Stimulated activated effector memory CD8-positive, alpha-beta T cell treated with anti-CD3 and anti-CD28 coated beads, Interleukin-12 subunit alpha, Interleukin-12 subunit beta, amount 100 ng/mL, for 72 hours (primary cell): Measurements from ENCODE around the gene TBC1D22A.
A peak's percentile ranks its signal among the peaks of the same experiment; 100 is the strongest.

ENCODE experiments used
- ATAC-seq: fragments of 150-1000 bp; cut with Tn5 transposase; 2 replicates; pipeline ENCODE4 v1.10.0; 2021
- DNase-seq, 2 donors: peaks; one replicate each; pipeline ENCODE4 v3.0.0; 2021 to 2022; ENCODE audit warnings: low spot score in 2 of 2
- H3K27ac Mint-ChIP-seq: one replicate; pipeline ENCODE4 v1.8.0; 2022; ENCODE audit warnings: mild to moderate bottlenecking, mixed read lengths
- H3K36me3 Mint-ChIP-seq: one replicate; pipeline ENCODE4 v1.8.0; 2022; ENCODE audit warnings: mild to moderate bottlenecking, mixed read lengths
- H3K4me1 Mint-ChIP-seq: one replicate; pipeline ENCODE4 v1.8.0; 2022; ENCODE audit warnings: mixed read lengths
- H3K4me3 Mint-ChIP-seq: one replicate; pipeline ENCODE4 v1.8.0; 2022; ENCODE audit warnings: mild to moderate bottlenecking, mixed read lengths
- H3K9me3 Mint-ChIP-seq: one replicate; pipeline ENCODE4 v1.8.0; 2022; ENCODE audit warnings: mixed read lengths

TBC1D22A gene

DNA sequence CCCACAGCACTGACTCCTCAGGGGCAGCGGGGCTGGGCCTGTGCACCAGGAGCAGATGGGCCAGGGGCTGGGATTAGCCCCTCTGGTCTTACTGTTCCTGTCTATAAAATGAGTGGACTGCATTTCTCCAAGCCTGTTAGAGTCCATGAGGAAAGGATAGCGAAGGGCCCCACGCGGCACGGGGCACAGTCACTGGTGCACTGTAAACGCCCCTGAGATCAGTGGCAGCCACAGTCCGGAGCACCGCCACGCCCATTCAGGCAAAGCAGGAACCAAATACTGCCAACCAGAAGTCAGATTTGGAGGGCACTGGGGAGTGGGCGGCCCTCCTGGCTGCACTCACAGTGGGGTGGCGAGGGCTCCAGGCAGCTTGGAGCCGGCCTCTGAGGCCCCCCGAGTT lies 387.5 kb downstream of the TBC1D22A start:
- Mint-ChIP-seq H3K4me1 (peaks cover 23% of the 10 kb centered on the region), H3K36me3 (peaks cover 11% of the 10 kb centered on the region), H3K4me3 (no peak overlapping the region), H3K9me3 (no peaks in the 10 kb centered on the region), H3K27ac (no peak overlapping the region)
- ATAC-seq, result no peak
- DNase-seq, result no peak

DNA sequence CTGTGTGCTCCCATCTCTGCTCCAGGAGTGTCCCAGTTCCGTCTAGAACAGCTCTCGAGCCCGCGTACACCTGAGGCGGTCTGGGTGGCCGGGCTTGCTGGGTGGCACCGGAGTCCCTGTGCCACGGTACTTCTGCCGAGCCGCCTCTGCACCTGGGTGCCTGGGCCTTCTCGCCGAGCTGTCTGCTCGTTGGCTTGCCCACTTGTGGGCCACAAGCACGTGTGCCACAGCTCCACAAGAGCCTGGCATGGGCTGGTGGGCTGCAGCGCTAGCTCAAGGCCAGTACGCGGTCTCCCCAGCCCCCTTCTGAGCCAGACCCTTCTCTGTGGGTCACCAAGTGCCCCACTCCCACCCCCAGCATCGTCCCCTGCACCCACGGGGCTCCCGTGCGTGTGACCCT lies 388.0 kb downstream of the TBC1D22A start:
- DNase-seq (no peak), ATAC-seq (no peak)
- Mint-ChIP-seq H3K4me1 (peaks cover 23% of the 10 kb centered on the region), H3K27ac (no peak overlapping the region), H3K9me3 (no peaks in the 10 kb centered on the region), H3K36me3 (peaks cover 11% of the 10 kb centered on the region), H3K4me3 (no peak overlapping the region)

DNA sequence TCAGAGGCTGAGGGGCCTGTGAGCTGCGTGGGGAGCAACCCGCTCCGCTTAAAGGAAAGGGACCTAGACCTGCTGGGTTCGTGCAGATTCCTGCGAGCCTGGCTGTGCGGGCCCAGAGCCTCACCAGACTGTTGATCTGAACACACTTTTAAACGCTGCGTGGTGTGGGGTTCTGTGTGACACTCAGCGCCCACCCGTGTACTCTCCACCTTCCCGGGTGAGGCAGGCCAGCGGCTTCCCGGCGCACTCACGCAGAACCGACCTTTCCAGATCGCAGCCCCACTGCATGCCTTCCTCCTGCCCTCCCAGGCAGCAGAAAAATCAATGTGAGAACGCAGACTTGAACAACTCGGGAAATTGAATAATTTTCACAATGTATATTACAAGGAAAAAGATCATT lies 388.6 kb downstream of the TBC1D22A start:
- Mint-ChIP-seq H3K4me1 (peaks cover 23% of the 10 kb centered on the region), H3K9me3 (no peaks in the 10 kb centered on the region), H3K4me3 (no peak overlapping the region), H3K27ac (peak overlapping the region; percentile 26), H3K36me3 (peaks cover 11% of the 10 kb centered on the region)
- ATAC-seq (no peak), DNase-seq (no peak)

DNA sequence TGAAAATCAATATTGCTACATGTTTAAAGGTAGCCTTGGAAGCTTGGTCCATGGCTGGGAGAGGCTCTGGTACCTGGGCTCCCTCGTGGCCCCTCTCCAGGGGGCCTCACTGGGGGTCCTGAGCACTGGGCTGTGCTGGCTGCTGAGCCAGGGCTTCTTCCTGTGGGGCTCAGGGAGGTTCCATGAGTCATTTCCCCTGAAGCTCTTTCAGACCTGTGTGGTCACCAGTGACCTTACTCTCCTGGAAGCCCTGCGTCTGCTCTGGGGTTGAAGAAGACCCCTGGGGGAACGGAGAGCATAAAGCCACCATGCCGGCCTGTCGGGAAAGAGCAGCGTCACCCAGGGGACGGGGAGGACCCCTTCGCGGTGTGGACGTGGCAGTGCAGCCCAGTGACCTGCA lies 389.0 kb downstream of the TBC1D22A start:
- ATAC-seq (peak; percentile 41), DNase-seq (no peak)
- H3K9me3 Mint-ChIP-seq, result no peaks in the 10 kb centered on the region
- H3K4me1 Mint-ChIP-seq, result peaks cover 24% of the 10 kb centered on the region
- peaks cover 11% of the 10 kb centered on the region for H3K36me3 Mint-ChIP-seq
- H3K27ac Mint-ChIP-seq, result peak overlapping the region; percentile 26
- H3K4me3 Mint-ChIP-seq, result no peak overlapping the region

DNA sequence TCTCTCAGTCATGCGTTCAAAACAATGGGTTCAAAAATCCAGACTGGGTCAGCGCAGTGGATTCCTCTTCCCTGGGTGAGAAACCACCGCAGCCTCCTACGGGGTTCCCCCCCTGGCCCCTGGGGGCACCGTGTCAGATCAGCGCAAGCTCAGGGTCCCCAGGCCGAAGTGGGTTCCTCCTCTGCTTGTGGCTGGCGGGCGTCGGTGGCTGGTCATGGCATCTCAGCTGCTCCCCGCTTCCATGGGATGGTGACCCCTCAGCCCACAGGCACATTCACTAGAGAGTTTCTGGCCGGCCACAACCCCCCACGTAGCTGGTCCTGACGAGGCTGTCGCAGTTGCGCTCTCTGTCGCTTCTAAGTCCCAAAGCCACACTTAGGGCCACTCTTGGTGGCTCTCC lies 389.8 kb downstream of the TBC1D22A start:
- H3K9me3 Mint-ChIP-seq, result no peaks in the 10 kb centered on the region
- ATAC-seq, result no peak
- H3K36me3 Mint-ChIP-seq, result peaks cover 11% of the 10 kb centered on the region
- DNase-seq, result no peak
- no peak overlapping the region for H3K4me3 Mint-ChIP-seq
- H3K4me1 Mint-ChIP-seq, result peaks cover 31% of the 10 kb centered on the region
- peak overlapping the region; percentile 26 for H3K27ac Mint-ChIP-seq

DNA sequence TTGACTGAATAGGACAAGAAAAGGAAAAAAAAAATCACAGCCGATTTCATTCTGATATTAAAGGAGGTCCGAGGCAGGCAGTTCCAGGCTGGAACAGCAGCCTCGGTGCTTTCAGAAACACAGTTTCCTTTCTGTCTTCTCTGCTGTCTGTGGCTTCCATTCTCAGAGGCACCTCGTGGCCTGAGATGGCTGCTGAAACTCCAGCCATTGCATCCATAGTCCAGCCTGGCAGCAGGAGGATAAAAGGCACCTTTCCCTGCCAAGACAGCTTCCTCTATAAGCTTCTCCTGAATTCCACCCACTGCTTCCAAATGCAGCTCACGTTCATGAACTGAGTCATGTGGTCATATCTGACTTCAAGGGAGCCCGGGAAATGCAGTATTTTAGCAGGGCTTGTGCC lies 390.5 kb downstream of the TBC1D22A start:
- Mint-ChIP-seq H3K4me3 (no peak overlapping the region), H3K4me1 (peaks cover 31% of the 10 kb centered on the region), H3K9me3 (no peaks in the 10 kb centered on the region), H3K27ac (no peak overlapping the region), H3K36me3 (peaks cover 4% of the 10 kb centered on the region)
- ATAC-seq (no peak), DNase-seq (no peak)

DNA sequence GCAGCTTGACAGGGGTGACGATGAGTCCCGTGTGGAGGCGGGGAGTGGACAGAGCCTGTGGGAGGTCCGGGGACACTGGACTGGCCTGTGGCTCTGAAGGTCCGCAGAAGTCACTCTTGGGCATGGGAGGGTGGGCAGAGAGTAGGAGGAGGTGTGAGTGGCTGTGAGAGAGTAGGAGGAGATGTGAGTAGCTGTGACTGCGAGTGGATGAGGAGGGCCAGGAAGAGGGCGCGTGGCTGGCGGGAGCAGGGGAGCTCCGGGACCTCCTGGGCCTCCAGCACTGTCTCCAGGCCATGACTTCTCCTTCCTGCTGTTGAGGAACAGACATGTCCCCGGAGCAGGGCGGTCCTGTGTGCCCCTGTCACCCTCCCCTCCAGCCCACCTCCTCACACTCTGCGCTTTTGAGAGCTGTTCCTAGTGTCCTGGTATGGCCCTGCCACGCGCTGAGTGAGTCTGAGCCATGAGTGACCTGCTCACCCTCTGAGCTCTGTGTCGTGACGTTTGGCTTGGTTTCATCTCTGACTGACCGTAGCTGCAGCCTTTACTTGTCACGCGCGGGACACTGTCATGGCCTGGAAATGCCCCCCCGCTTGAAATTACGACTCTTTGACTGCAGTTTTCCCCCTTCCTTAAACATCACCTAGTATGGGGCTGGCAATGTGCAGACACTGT lies 391.5 kb downstream of the TBC1D22A start:
- Mint-ChIP-seq H3K9me3 (no peaks in the 10 kb centered on the region), H3K4me1 (peaks cover 31% of the 10 kb centered on the region), H3K4me3 (no peak overlapping the region), H3K27ac (no peak overlapping the region), H3K36me3 (no peaks in the 10 kb centered on the region)
- ATAC-seq (no peak), DNase-seq (no peak)

DNA sequence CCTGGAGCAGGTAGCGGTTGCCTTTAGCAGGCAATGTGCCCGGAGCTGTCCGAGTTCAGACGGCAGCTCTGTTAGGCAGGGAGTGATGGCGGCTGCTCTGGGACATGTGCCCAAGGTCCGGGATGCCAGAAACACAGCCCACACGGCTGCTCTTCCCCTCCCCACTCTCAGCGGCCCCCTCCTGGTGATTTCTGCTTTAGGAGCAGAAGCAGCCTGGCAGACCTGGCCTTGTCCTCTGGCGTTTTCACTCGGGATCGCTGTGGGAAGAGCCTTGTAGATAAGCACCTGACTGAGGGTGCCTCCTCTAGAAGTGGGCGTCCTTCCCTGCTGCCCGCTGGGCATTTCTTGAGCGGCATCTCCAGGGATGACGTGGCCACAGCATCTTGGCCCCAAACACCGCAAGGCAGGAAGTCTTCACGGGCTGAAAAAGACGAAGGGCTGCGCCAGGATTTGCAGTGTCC lies 392.2 kb downstream of the TBC1D22A start:
- H3K9me3 Mint-ChIP-seq, result no peaks in the 10 kb centered on the region
- H3K36me3 Mint-ChIP-seq, result no peaks in the 10 kb centered on the region
- DNase-seq (no peak), ATAC-seq (no peak)
- H3K4me1 Mint-ChIP-seq, result peaks cover 31% of the 10 kb centered on the region
- no peak overlapping the region for H3K27ac Mint-ChIP-seq
- H3K4me3 Mint-ChIP-seq, result no peak overlapping the region

DNA sequence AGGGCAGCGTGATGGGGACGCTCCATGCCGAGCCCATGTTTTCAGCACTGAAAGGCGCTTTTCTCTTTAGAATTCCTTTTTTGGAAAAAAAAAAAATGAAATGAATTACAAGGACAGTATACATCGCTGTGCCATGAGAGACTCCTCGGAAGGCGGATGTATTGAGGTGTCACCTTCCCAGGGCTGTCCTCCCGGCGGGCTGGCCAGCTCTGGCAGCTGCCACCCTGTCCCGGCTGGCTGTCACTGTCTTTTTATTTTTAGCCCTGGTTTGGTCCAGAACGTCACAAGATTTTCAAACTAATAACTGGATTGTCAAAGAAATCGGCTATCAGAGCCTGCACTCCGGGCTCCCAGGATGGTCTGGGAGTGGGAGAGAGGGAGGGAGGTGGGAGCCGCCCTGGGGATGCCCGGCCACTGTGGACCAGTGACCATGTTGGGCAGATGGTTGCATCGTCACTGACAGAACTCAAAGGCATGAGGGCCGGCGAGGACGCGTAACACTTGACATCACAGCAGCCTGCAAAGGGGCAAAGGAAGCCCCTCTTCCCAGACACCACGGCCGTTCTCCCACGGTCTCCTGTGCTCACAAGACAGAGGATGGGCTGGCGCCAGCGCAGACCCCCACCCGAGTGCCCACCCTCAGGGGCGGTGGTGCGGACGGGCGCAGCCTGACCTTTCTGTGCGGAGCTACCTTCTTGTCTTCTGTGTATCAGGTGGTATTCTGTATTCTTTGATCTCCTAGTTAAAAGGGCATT lies 392.9 kb downstream of the TBC1D22A start:
- no peaks in the 10 kb centered on the region for H3K36me3 Mint-ChIP-seq
- H3K4me1 Mint-ChIP-seq, result peaks cover 31% of the 10 kb centered on the region
- ATAC-seq (no peak), DNase-seq (no peak)
- H3K4me3 Mint-ChIP-seq, result no peak overlapping the region
- no peaks in the 10 kb centered on the region for H3K9me3 Mint-ChIP-seq
- H3K27ac Mint-ChIP-seq, result no peak overlapping the region

DNA sequence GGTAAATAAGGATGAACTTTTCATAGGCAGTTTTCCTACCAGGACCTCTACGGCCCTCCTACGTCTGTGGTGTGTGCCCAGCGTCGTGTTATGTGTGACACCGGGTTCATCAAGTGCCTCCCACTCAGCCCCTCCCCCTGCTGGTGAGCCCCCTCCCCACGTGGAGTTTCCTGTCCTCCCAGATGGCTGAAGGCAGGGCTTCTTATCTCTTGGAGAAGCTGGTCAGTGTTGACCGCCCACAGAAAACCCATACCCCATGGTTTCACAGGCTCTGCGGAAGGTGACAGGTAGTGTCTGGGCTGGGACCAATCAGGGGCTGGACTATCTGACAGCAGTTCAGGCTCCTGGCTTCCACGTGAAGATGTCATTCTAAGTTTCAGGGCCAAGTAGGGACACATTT lies 393.5 kb downstream of the TBC1D22A start:
- Mint-ChIP-seq H3K36me3 (no peaks in the 10 kb centered on the region), H3K9me3 (no peaks in the 10 kb centered on the region), H3K4me1 (peaks cover 28% of the 10 kb centered on the region), H3K27ac (no peak overlapping the region), H3K4me3 (no peak overlapping the region)
- ATAC-seq (no peak), DNase-seq (no peak)

DNA sequence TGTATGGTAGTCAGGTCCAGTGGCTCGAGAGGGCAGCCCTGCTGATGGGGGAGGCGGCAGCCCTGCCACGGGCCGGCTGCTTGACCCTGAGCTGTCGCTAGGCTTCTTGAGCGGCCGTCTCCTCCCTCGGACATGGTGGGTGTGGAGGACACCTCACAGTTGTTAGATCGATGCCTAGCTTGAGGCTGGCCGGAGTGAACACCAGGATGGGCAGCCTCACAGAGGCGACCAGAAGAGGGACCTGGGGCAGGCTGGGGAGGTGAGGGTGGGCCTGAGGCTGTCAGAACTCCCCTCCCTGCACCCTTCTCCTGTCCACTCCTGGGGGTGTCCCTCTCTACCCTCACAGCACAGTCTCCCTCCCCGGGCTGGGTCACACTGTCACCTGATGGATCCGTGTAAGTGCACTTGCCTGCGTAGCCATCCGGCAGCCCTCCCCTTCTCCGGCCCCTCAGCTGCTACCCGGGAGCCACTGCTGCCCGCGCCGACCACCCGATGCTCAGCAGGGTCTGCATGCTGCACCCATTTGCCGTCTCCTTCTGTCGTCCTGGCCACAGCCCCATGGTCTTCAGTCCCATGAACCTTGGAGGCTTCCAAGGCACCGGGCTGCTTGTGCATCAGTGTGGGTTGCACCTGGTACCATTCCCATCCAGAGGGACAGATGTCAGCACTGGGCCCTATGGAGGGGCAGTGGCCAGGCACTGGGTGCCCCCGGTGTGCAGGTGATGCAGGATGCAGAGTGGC lies 394.1 kb downstream of the TBC1D22A start:
- Mint-ChIP-seq H3K27ac (no peak overlapping the region), H3K36me3 (no peaks in the 10 kb centered on the region), H3K4me1 (peaks cover 22% of the 10 kb centered on the region), H3K9me3 (no peaks in the 10 kb centered on the region), H3K4me3 (no peak overlapping the region)
- ATAC-seq (no peak), DNase-seq (no peak)

DNA sequence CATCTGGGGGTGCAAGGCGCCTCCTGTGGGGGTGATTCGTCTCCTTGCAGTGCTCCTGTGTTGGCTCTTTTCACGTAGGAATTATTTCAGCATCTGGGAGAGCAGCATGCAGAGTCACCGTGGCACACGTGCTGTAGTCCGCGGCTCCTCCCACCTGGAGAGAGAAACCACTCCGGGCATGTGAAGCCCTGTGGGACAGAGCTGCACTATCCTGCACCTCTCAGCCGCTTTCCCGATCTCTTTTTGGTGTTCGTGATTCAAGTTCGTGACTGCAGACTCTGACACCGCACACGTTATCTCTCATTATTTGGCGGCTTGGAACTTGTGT lies 394.6 kb downstream of the TBC1D22A start:
- no peaks in the 10 kb centered on the region for H3K36me3 Mint-ChIP-seq
- no peak overlapping the region for H3K4me3 Mint-ChIP-seq
- no peak overlapping the region for H3K27ac Mint-ChIP-seq
- no peak for DNase-seq
- peaks cover 17% of the 10 kb centered on the region for H3K4me1 Mint-ChIP-seq
- ATAC-seq, result no peak
- no peaks in the 10 kb centered on the region for H3K9me3 Mint-ChIP-seq

DNA sequence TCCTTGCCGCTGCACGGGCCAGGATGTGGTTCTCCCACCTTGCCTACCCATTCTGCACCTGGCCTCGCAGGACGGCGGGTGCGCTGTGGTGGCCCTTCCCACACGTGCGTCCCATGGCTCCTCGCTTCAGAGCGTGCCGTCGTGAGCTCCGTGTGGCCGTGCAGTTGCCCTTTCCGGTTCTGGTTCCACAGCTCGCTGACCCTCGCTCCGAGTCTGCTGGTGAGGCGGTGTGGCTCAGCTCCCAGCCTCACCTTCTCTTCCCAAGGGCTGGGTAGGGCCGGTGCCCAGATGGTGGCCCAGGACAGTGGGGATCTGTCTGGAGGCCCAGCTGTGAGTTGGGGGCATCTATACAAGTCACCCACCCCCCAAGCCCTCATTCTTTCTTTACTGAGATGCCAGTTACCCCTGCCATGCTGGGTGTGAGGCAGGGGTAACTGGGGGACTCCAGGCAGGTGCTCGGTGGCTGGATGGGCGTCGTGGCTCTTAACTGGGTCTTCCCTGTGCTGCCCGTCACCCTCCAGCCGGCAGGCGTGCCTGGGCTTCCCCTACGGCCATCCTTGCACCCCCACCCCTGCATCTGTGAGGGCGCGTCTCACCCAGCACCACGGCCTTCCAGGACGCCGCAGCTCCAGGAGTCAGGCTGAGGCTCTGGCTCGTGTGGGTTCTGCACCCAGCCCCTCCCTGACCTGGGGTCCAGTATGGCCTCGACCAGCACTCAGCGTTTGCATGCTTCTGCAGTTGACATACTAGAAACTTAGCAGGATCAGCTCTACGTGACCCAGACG lies 395.2 kb downstream of the TBC1D22A start:
- H3K36me3 Mint-ChIP-seq, result no peaks in the 10 kb centered on the region
- DNase-seq (no peak), ATAC-seq (no peak)
- no peaks in the 10 kb centered on the region for H3K9me3 Mint-ChIP-seq
- H3K4me3 Mint-ChIP-seq, result no peak overlapping the region
- H3K27ac Mint-ChIP-seq, result no peak overlapping the region
- peaks cover 17% of the 10 kb centered on the region for H3K4me1 Mint-ChIP-seq

DNA sequence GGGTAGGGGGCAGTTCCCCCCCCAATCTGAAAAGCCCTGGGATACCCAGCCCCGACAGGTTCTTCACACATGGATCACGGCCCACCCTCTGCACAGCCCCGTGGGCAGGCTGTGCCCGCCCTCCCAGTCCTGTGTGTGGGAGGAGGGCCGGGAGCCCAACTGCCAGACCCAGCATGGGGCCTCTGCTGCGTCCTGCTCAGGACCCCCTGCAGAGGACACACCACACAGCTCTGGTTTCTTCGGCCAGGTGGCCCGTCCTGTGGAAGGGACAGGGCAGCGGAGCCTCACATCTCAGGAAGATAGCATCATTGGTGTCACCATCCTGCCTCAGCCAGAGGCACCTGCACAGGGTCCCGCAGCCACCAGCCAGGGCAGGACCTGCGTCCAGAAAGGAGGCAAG lies 396.0 kb downstream of the TBC1D22A start:
- H3K36me3 Mint-ChIP-seq, result peaks cover 5% of the 10 kb centered on the region
- no peak for ATAC-seq
- peaks cover 12% of the 10 kb centered on the region for H3K4me1 Mint-ChIP-seq
- H3K4me3 Mint-ChIP-seq, result no peak overlapping the region
- H3K27ac Mint-ChIP-seq, result no peak overlapping the region
- no peaks in the 10 kb centered on the region for H3K9me3 Mint-ChIP-seq
- DNase-seq, result no peak

DNA sequence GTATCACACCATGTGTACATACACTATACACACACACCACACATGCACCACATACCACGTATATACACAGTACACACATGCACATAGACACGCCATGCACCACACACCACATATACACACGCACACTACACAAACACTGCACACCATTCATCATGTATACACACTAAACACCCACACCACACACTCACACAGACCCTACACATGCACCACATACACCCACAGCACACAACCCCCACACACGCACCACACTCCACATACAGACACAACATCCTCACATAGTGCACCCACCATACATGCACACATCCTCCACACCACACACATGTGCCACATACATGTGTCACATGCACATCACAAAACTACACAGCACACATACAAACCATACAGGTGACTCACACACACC lies 397.1 kb downstream of the TBC1D22A start:
- no peak for ATAC-seq
- no peak overlapping the region for H3K27ac Mint-ChIP-seq
- no peak for DNase-seq
- no peaks in the 10 kb centered on the region for H3K9me3 Mint-ChIP-seq
- H3K4me3 Mint-ChIP-seq, result no peak overlapping the region
- H3K36me3 Mint-ChIP-seq, result peaks cover 12% of the 10 kb centered on the region
- H3K4me1 Mint-ChIP-seq, result peaks cover 8% of the 10 kb centered on the region
